HG03575 (cell line): ENCODE data around the gene TECPR2.

Experiments used
- ATAC-seq: cut with Tn5 transposase; IDR thresholded peaks from one replicate; pipeline ENCODE4 v1.9.1; 2021; ENCODE audit not compliant: unreplicated experiment, insufficient number of reproducible peaks, low FRiP score; ENCODE audit errors: extremely low read depth

Gene TECPR2

GRCh38 chr14:102502571-102502970 is 139.8 kb downstream of the TECPR2 start:
- ATAC-seq: no peak

GRCh38 chr14:102503641-102504327 is 141.0 kb downstream of the TECPR2 start:
- no peak for ATAC-seq

- no peak for ATAC-seq
These were observed 141.7 kb downstream of the TECPR2 start for GRCh38 chr14:102504328-102504999.

- no peak for ATAC-seq
These were observed 142.4 kb downstream of the TECPR2 start for GRCh38 chr14:102505000-102505619.

GRCh38 chr14:102505775-102506625 is 143.3 kb downstream of the TECPR2 start:
- no peak for ATAC-seq

- ATAC-seq: no peak
These were observed 143.8 kb downstream of the TECPR2 start for GRCh38 chr14:102506626-102506925.

GRCh38 chr14:102507081-102507856 is 144.5 kb downstream of the TECPR2 start:
- no peak for ATAC-seq

GRCh38 chr14:102507857-102508312 is 145.1 kb downstream of the TECPR2 start:
- ATAC-seq: no peak

- no peak for ATAC-seq
These were observed 145.7 kb downstream of the TECPR2 start for GRCh38 chr14:102508410-102508773.

GRCh38 chr14:102508774-102509745 is 146.3 kb downstream of the TECPR2 start:
- no peak for ATAC-seq

- ATAC-seq: no peak
These were observed 147.2 kb downstream of the TECPR2 start, which contains the start of gene ANKRD9 for GRCh38 chr14:102509746-102510615. Gene ANKRD9, minus strand, starts transcription at chr14:102509776. Its CDS starts 1,887 bp downstream, at chr14:102507889.

GRCh38 chr14:102510616-102511520 is 148.1 kb downstream of the TECPR2 start:
- no peak for ATAC-seq

- ATAC-seq: no peak
These were observed 148.8 kb downstream of the TECPR2 start for GRCh38 chr14:102511538-102511937.

GRCh38 chr14:102512793-102513300 is 150.1 kb downstream of the TECPR2 start:
- ATAC-seq: no peak

- no peak for ATAC-seq
These were observed 151.4 kb downstream of the TECPR2 start for GRCh38 chr14:102513899-102514772.
